Thoracic aorta (tissue), 2 donors: ENCODE measurements around the gene STK32C. TPM values are rescaled to one million over a fixed set of nuclear protein-coding genes. Genes with fewer than 3 reads are reported as not detected.

Experiments used
- ATAC-seq: fragments of 150-250 bp; one replicate; pipeline ENCODE4 v1.8.0; 2017; ENCODE audit warnings: low read depth; ENCODE audit not compliant: insufficient number of reproducible peaks, low FRiP score
- DNase-seq: peaks from one replicate; pipeline ENCODE4 v3.0.0-alpha.2; 2020; ENCODE audit warnings: low spot score
- H3K27ac ChIP-seq, 2 donors: fragments of 200-600 bp; sonication (generic); 1 replicate in 1 of 2; 2 replicates in 1 of 2; pipeline ENCODE4 v1.5.1; 2016; ENCODE audit warnings: mild to moderate bottlenecking in 2 of 2, moderate library complexity in 2 of 2
- H3K27me3 ChIP-seq: fragments of 200-600 bp; sonication (generic); replicated peaks from 2 replicates; pipeline ENCODE4 v1.6.0; 2016; ENCODE audit warnings: mild to moderate bottlenecking; ENCODE audit not compliant: insufficient read depth
- H3K36me3 ChIP-seq: fragments of 200-600 bp; sonication (generic); one replicate; pipeline ENCODE4 v1.5.1; 2016
- H3K4me1 ChIP-seq, 2 donors: fragments of 200-600 bp; sonication (generic); 1 replicate in 1 of 2; 2 replicates in 1 of 2; pipeline versions ENCODE4 v1.5.1 to v1.6.0; 2016; ENCODE audit warnings: low read depth in 2 of 2, mild to moderate bottlenecking in 1 of 2; ENCODE audit not compliant: control insufficient read depth in 1 of 2
- H3K4me3 ChIP-seq: fragments of 200-600 bp; sonication (generic); 2 replicates; pipeline ENCODE4 v1.5.1; 2016; ENCODE audit warnings: mild to moderate bottlenecking
- H3K9me3 ChIP-seq: fragments of 200-600 bp; sonication (generic); 2 replicates; pipeline ENCODE4 v1.5.1; 2016
- CTCF ChIP-seq: fragments of 200-600 bp; sonication (generic); IDR thresholded peaks from one replicate; pipeline ENCODE4 v1.5.1; 2019; ENCODE audit warnings: antibody characterized with exemption
- total RNA-seq, 2 donors: library from RNA; depleted of rRNA; stranded (reverse); fragments of >200 nt; gene quantifications; one replicate each; pipeline versions ENCODE4 v1.1.0 to v1.2.3, GENCODE V29; 2016

STK32C gene
- total RNA-seq, 2 donors from 2014 or later, result 1.1 to 4.2 TPM

- DNase-seq (no peak), ATAC-seq (no peak)
- H3K36me3 ChIP-seq, result no peaks in the 10 kb centered on the region
- H3K4me1 ChIP-seq, result no peaks in the 10 kb centered on the region
- H3K9me3 ChIP-seq, result no peaks in the 10 kb centered on the region
- TF ChIP-seq CTCF, result no peak
- H3K27ac ChIP-seq, result no peak overlapping the region
- H3K4me3 ChIP-seq, result no peak overlapping the region
- H3K27me3 ChIP-seq, result no peaks in the 10 kb centered on the region
Observed at GRCh38 chr10:132246296-132246695, 61.5 kb downstream of the STK32C start.

GRCh38 chr10:132245056-132245455 is 62.7 kb downstream of the STK32C start:
- TF ChIP-seq CTCF, result no peak
- DNase-seq (no peak), ATAC-seq (no peak)
- H3K36me3 ChIP-seq, result no peaks in the 10 kb centered on the region
- H3K4me1 ChIP-seq, result no peaks in the 10 kb centered on the region
- no peaks in the 10 kb centered on the region for H3K27me3 ChIP-seq
- no peaks in the 10 kb centered on the region for H3K9me3 ChIP-seq
- no peak overlapping the region for H3K27ac ChIP-seq
- H3K4me3 ChIP-seq, result no peak overlapping the region

- DNase-seq, result no peak
- Histone ChIP-seq H3K4me1 (no peaks in the 10 kb centered on the region), H3K9me3 (no peaks in the 10 kb centered on the region), H3K36me3 (no peaks in the 10 kb centered on the region), H3K27ac (no peak overlapping the region), H3K27me3 (no peaks in the 10 kb centered on the region), H3K4me3 (no peak overlapping the region)
- no peak for TF ChIP-seq CTCF
- ATAC-seq, result no peak
Observed at GRCh38 chr10:132243626-132244025, 64.1 kb downstream of the STK32C start.

GRCh38 chr10:132243141-132243540 is 64.6 kb downstream of the STK32C start:
- no peak overlapping the region for H3K27ac ChIP-seq
- no peaks in the 10 kb centered on the region for H3K4me1 ChIP-seq
- no peak for TF ChIP-seq CTCF
- no peak for ATAC-seq
- H3K36me3 ChIP-seq, result no peaks in the 10 kb centered on the region
- no peak for DNase-seq
- H3K4me3 ChIP-seq, result no peak overlapping the region
- no peaks in the 10 kb centered on the region for H3K9me3 ChIP-seq
- H3K27me3 ChIP-seq, result no peaks in the 10 kb centered on the region

GRCh38 chr10:132242103-132242840 is 65.5 kb downstream of the STK32C start:
- no peaks in the 10 kb centered on the region for H3K36me3 ChIP-seq
- H3K27me3 ChIP-seq, result no peaks in the 10 kb centered on the region
- ATAC-seq (no peak), DNase-seq (no peak)
- H3K9me3 ChIP-seq, result no peaks in the 10 kb centered on the region
- H3K4me1 ChIP-seq, result no peaks in the 10 kb centered on the region
- TF ChIP-seq CTCF, result no peak
- no peak overlapping the region for H3K4me3 ChIP-seq
- no peak overlapping the region for H3K27ac ChIP-seq
